WERI-Rb-1 (cell line): ENCODE measurements around the gene SH2D1B.

Source experiments
- DNase-seq: peaks from one replicate; pipeline ENCODE4 v3.0.0-alpha.2; 2020
- H3K27ac ChIP-seq: fragments of 250-450 bp; sonication (Bioruptor Pico); 2 replicates; pipeline ENCODE4 v1.5.1; 2020; ENCODE audit warnings: mild to moderate bottlenecking, moderate library complexity
- H3K27me3 ChIP-seq: fragments of 250-450 bp; sonication (Bioruptor Pico); 2 replicates; pipeline ENCODE4 v1.5.1; 2021; ENCODE audit warnings: mild to moderate bottlenecking, low read depth, moderate library complexity; ENCODE audit not compliant: insufficient read depth, severe bottlenecking
- H3K36me3 ChIP-seq: fragments of 250-450 bp; sonication (Bioruptor Pico); 2 replicates; pipeline ENCODE4 v1.5.1; 2020; ENCODE audit warnings: mild to moderate bottlenecking, moderate library complexity
- H3K4me3 ChIP-seq: 2 replicates; pipeline ENCODE4 v1.5.1; 2011; ENCODE audit warnings: low read depth, mild to moderate bottlenecking, control low read depth, low read length
- H3K9me3 ChIP-seq: fragments of 250-450 bp; sonication (Bioruptor Pico); 2 replicates; pipeline ENCODE4 v1.5.1; 2021; ENCODE audit warnings: mild to moderate bottlenecking, moderate library complexity; ENCODE audit not compliant: severe bottlenecking
- TF ChIP-seq, protein P1 (sequence below): IDR thresholded peaks from 2 replicates; pipeline ENCODE4 v1.5.1; 2011; ENCODE audit warnings: low read depth, mild to moderate bottlenecking, control low read depth, inconsistent platforms, low read length

The SH2D1B gene

DNA sequence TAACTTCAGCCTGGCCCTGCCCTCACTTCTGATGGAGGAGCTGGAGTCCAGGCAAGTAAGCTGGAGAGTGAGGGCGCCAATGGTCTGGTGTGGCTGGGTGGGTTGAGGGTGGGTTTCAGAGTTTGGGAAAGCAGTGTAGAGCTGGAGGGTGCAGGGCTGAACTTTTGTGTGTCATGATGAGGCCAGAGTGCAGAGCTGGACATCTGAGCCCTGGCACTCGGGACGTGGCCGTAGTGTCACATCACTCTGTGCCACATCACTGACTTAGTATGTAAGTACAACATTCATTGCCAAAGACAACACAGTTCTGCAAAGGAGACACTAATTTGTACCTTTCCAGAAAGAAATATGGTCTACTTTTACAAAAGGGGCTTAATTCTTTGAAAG is 51.1 kb downstream of the SH2D1B start:
- Histone ChIP-seq H3K9me3 (no peaks in the 10 kb centered on the region), H3K4me3 (no peak overlapping the region), H3K27ac (no peak overlapping the region), H3K36me3 (peaks cover 51% of the 10 kb centered on the region), H3K27me3 (no peaks in the 10 kb centered on the region)
- no peak for DNase-seq
- TF ChIP-seq, protein P1, sequence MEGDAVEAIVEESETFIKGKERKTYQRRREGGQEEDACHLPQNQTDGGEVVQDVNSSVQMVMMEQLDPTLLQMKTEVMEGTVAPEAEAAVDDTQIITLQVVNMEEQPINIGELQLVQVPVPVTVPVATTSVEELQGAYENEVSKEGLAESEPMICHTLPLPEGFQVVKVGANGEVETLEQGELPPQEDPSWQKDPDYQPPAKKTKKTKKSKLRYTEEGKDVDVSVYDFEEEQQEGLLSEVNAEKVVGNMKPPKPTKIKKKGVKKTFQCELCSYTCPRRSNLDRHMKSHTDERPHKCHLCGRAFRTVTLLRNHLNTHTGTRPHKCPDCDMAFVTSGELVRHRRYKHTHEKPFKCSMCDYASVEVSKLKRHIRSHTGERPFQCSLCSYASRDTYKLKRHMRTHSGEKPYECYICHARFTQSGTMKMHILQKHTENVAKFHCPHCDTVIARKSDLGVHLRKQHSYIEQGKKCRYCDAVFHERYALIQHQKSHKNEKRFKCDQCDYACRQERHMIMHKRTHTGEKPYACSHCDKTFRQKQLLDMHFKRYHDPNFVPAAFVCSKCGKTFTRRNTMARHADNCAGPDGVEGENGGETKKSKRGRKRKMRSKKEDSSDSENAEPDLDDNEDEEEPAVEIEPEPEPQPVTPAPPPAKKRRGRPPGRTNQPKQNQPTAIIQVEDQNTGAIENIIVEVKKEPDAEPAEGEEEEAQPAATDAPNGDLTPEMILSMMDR = no peak

DNA sequence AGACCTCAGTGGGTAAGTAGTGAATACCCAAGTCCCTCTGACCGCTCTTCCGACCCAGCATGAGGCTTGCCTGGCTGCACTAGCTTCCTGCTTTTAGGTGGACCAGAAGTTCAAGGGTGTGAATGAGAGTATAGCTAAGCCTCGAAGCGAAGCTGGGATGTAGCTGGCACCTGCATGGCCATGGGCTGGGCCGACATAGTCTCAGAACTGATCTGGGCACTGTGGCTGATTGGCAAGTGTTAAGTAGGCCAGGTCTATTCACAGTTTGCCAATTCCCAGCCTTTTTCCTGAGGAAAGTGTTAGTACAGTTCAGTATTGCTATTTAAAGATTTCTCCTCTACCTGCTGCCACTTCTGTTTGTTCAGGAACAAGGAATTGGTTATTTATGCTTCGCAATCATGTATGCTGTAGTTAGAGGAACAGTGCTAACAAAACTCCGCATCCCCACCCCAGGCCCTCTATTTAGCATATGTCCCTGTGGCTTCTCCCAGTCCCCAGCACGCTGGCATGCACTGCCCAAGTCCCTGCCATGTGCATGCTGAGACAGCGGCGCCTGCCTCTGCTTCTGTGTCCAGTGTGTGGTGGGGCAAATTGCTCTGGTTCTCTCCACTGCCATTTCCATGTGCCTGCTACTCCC is 51.6 kb downstream of the SH2D1B start:
- no peak overlapping the region for H3K27ac ChIP-seq
- TF ChIP-seq, protein P1 = no peak
- H3K27me3 ChIP-seq = no peaks in the 10 kb centered on the region
- H3K4me3 ChIP-seq = no peak overlapping the region
- H3K9me3 ChIP-seq = no peaks in the 10 kb centered on the region
- DNase-seq = no peak
- H3K36me3 ChIP-seq = peaks cover 56% of the 10 kb centered on the region

DNA sequence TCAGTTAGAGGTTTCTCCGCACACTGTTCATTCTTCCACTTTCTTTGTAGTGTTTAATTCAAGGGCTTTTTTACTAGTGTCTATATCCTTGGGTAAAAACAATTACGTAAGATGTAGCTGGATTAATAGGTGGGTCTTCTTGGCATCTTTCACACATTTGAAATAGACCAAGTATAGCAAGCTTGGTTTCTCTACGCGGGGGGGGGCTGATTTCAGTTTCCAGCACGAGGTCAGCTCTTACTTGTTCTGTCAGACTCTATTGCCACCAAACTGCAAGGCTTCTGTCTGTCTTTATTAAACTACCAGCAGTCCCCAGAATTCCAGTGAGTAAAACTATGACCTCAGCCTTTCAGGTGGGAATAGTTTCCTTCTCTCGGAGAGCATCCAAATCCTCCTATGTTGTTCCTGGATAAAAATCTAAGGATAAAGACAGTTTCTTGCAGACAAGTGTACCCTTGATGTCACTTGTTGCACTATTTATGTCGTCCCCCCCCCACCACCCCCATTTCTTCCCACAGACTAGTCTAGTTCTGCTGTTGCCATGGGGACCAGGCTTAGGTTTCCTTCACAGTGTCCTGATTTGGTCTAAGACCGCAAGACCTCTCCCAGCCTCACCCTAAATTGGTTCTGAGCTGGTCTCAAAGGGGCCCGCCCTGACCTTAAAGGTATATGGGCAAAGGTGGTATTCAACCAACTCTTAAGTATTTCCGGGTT is 52.3 kb downstream of the SH2D1B start:
- Histone ChIP-seq H3K9me3 (no peaks in the 10 kb centered on the region), H3K27ac (no peak overlapping the region), H3K27me3 (no peaks in the 10 kb centered on the region), H3K36me3 (peaks cover 61% of the 10 kb centered on the region), H3K4me3 (no peak overlapping the region)
- TF ChIP-seq, protein P1 = no peak
- no peak for DNase-seq

DNA sequence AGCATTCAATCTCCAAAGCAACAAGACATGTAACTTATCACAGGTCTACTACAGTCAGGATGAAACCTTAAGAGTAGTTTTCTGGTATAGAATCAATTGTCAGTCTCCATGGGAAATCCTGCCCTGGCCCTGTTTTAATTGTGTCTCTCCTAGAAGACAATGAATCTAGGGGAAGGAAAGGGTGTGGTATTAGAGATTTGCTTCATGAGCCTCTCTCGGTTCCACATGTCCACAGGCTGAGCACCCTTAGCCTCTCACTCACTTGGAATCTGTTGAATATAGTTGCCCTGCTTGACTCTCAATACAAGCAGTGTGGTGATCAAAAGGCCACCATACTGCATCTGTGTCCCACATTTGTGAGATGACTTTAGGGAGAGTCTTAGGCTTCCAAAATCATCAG is 53.0 kb downstream of the SH2D1B start:
- Histone ChIP-seq H3K4me3 (no peak overlapping the region), H3K9me3 (no peaks in the 10 kb centered on the region), H3K27ac (no peak overlapping the region), H3K36me3 (peaks cover 64% of the 10 kb centered on the region), H3K27me3 (no peaks in the 10 kb centered on the region)
- TF ChIP-seq, protein P1 = no peak
- no peak for DNase-seq

DNA sequence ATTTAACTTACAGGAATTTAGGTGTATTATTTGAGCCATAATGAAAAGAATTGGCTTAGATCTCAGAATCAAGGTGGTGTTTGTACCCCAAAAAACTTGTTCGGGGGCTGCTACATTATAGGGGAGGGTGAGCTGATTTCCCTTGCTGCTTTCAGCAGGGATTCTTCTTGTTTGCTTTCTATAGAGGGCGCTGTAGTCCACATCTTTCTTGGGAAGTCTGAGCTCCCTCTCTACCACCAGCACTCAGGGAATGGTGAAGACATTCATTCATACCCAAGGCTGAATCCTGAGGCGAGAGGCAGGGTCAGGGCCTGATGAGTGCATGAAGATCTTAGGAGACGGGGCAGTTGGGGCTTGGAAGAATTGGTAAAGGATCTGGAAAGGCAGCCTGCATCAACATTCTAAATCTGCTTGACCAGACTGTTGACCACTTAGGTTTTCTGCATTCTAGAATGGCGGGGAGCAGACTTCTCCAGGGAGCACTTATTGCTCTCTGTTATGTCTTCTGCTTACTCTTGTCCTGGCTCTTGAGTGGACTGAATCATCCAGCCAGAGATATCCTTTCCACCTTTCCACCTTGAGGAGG is 54.2 kb downstream of the SH2D1B start:
- Histone ChIP-seq H3K9me3 (no peaks in the 10 kb centered on the region), H3K27me3 (no peaks in the 10 kb centered on the region), H3K27ac (no peak overlapping the region), H3K4me3 (no peak overlapping the region), H3K36me3 (peaks cover 59% of the 10 kb centered on the region)
- TF ChIP-seq, protein P1 = peak; percentile 83
- DNase-seq = peak; percentile 63
